Fibroblast of upper back skin (primary cell): ENCODE data around the gene SLC19A3.
A peak's percentile ranks its signal among the peaks of the same experiment; 100 is the strongest.
"Not testable (repeated sequence)": the region's sequence is repeated elsewhere in the genome, so short reads cannot be mapped to it uniquely, and the experiment has no call there.

Source experiments
- DNase-seq: peaks from one replicate; pipeline ENCODE4 v3.0.0-alpha.2; 2013

The SLC19A3 gene

DNA sequence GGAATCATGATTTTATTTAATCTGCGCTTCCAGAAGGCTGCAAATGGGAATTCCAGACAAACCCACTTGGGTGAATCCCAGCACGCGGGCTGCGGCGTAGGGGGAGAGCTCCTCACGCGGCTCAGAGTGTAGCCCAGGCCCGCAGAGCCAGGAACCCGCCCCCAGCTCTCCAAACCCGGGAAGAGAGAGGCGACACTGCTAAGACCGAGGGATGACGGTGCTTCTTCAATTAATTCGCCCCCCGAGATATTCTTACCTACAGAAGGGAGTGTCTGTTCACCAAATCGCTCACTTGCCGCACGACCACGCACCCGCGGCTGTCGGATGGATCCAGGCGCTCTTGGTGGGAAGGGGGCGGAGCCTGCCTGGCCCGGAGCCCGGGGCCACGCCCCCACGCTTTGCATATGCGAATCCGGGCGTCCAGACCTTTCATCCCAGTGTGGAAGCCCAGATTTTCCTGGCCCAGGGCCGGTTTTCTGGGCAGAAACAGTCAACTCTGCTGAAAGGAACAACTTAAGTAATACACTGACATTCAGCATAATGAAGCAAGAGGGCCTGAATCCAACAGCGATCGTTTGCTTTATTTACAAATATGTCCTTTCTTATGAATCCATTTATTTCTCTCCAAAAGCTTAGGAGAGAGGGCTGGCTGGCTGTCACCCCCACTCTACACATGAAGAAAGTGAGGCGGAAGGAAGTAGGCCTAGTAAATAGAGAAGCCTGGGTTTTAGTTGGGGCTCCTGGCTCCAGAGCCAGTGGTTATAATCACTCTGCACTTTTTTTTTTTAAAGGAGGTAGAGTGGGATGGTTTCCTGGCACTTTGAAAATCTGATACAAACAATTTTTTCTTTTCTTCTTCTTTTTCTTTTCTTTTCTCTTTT, at the start of gene SLC19A3:
Gene SLC19A3, minus strand, starts transcription at position 342 of the 881 bp plus-strand sequence. CDS start 15,710 bp downstream, outside the sequence.
- DNase-seq = peak; percentile 75

DNA sequence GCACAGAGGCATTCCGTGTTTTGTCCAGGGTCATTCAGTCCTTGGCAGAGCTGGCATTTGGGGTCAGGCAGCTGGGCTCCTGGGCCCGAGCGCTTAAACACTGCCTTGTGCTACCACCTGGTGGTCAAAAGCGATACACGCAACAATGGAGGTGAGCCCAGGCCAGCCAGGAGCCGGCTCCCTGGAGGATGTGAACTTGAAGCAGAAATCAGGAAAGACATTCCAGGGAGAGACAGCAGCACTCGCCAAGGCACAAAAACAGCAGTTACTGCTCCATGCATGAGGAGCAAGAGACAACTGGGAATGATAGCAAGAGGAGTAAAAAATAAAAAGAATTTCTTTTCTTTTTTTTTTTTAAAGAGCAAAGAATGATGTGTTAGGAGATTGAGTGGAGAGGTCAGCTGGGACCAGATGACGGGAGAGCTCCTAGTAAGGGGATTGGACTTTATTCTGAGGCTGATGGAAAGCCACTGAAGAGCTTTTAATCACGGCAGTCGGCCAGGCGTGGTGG, 48.6 kb upstream of the SLC19A3 start:
- DNase-seq = peak; percentile 72

DNA sequence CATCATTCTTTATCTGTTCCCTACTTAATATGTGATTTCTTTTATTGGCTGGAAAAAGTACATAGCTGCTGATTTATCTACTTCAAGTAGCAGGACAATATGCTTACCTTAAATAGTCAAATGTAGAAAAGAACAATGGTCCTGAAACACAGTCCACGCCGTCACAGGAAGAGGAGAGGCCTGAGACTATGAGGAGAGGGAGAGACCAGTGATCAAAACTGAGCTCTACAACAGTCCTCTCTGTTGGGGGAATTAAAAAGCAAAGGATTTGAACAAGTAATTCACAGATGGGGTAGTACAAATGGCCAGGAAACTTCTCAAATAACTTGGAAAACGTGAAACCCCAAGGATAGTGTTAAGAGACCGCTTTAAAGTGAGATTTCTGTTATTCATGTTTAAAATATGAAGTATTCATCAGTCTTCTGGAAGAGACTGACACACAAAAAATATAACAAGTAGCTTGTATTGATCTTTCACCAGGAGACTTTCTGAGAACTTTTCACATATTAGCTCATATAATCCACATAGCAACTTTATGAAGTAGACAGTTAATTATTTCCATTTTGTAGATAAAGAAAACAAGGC, 48.1 kb upstream of the SLC19A3 start:
- DNase-seq = no peak

DNA sequence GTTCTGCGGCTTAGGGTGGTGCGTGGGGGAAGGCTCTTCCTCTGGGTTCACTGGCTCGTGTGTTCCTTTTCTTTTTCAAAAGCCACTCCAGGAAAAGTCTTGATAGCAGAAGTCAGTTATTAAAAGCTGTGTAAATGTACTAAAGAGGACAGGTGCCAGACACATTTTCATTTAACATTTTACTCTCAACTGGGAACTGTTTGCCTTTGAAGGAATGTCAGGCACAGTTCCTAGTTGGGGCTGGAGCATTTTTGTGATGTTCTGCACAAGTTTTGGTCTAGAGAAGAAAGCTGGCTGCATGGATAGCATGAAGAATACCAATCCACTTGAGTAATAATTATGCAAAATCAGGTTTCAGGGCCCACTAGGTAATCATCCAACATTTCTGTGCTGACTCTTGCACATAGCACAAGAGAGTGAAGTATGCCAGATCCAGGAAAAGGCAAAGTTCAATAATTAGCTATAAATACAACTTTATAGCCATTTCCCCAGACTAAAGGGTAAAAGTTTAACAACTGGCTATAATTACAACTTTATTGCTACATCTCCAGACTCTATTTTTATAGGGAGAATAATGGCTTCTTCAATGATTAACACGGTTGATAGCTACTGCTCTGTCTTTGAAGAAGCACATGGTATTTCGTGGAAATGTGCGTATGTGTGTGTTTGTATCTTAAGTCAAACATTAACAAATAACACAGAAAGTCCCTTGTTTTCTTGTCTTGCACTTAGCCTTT, 44.1 kb upstream of the SLC19A3 start:
- DNase-seq = no peak

DNA sequence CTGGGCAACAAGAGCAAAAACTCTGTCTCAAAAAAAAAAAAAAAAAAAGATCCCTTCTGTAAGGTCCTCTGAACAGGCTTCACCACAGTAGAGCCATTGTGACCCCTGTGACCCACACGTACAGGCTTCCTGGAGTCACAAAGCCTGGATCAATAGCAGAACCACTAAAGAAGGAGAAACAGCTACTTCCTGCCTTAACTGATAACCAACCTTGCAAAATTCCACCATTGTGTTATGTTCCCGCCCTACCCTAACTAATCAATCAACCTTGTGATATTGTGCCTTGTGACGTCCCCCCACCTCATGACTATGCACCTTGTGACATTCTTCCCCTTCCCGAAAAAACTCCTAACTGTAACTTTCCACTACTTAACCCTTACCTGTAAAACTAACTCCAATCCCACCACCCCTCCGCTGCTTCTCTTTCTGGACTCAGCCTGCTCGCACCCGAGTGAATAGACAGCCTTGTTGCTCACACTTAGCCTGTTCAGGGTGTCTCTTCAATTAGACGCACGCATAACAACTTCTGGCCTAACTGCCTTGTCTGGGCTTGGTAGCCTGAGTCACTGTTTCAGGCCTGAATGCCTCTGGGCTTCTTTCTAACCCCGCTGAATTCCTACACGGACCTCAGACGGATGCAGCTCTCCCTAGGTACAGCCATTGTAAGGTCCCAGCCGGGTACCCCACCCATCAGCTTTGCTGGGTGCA, 41.7 kb upstream of the SLC19A3 start:
- DNase-seq = no peak

DNA sequence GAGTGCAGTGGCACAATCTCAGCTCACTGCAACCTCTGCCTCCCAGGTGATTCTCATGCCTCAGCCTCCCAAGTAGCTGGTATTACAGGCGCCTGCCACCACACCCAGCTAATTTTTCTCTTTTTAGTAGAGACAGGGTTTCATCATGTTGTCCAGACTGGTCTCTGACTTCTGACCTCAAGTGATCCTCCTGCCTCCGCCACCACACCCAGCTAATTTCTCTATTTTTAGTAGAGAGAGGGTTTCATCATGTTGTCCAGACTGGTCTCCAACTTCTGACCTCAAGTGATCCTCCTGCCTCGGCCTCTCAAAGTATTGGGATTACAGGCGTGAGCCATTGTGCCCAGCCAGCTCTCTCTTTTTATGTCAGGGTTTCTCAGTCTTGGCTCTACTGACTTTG, 38.4 kb upstream of the SLC19A3 start:
- not testable (repeated sequence) for DNase-seq

DNA sequence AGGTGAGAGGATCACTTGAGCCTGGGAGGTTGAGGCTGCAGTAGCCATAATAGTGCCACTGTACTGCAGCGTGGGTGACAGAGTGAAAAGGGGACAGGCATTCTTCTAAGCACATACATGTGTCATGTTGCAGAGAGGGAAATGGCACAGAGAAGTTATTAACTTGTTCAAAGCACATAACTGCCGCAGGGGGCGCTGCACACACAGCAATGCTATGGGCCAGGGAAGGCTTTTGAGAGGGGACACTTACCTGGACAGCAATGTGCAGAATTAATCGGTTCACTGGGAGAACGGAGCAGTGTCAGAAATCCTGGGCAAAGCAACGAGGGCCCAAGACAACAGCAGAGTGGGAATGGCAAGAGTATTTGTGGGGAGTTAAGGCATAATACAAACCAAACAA, 30.3 kb upstream of the SLC19A3 start:
- DNase-seq = no peak

DNA sequence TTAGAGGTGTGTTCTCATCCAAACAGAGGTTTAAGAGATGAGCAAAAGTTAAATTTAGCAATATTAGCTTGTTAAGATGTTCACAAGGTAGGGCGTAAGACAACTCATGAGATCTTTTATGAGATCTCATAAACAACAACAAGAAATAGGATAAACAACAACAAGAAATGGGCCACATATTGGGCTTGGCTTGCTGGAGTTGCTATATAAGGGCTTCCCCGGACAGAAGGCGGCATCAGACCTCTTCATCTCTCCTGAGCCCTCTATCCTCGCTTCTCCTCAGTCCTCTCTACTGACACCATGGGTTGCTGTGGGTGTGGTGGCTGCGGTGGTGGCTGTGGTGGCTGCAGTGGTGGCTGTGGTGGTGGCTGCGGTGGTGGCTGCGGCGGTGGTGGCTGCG, 27.8 kb upstream of the SLC19A3 start, which contains the start of gene SCYGR8:
Gene SCYGR8, plus strand, starts transcription at position 301 of the 400 bp plus-strand sequence. Its CDS starts 0 bp downstream, at position 301.
- no peak for DNase-seq

DNA sequence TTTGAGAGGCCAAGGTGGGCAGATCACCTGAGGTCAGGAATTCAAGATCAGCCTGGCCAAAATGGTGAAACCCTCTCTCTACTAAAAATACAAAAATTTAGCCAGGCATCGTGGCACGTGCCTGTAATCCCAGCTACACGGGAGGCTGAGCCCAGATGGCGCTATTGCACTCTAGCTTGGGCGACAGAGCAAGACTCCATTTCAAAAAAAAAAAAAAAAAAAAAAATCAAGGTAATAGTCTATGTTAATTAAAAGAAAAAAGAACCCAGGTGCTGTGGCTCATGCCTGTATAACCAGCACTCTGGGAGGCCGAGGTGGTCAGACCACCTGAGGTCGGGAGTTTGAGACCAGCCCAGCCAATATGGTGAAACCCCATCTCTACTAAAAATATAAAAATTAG, 22.9 kb upstream of the SLC19A3 start:
- not testable (repeated sequence) for DNase-seq

DNA sequence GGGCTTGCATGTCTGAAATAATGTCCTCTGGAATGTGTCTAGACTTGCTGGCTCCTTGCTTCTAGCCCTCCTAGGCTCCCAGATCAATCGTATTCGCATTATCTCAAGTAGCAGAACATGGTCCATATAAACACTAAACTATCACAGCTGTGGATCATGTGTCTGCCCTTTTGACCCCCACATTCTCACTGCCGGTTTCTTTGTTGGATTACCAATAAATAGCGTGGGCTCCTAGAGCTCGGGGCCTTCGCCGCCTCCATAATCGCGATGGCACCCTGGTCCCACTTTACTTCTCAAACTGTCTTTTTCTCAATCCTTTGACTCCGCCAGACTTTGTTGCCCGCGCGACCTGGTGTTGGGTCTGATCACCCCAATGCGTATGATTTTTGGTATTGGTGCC, 21.5 kb upstream of the SLC19A3 start:
- DNase-seq = no peak

DNA sequence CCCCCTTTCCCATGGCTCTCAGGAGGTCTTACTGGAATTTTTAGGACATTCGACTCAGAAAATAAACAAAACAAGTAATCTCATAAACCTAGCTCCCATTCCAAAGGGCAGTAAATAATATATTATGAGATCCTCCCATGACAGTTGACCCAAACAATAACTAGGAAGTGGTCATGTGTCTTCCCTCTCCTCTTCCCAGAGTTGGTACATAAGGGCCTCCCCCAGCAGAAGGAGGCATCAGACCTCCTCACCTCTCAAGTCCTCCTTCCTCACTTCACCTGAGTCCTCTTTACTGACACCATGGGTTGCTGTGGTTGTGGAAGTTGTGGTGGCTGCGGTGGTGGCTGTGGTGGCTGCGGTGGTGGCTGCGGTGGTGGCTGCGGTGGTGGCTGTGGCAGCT, 10.2 kb upstream of the SLC19A3 start, which contains the start of gene SCYGR7:
Gene SCYGR7, plus strand, starts transcription at position 301 of the 400 bp plus-strand sequence. Its CDS starts 0 bp downstream, at position 301.
- no peak for DNase-seq

DNA sequence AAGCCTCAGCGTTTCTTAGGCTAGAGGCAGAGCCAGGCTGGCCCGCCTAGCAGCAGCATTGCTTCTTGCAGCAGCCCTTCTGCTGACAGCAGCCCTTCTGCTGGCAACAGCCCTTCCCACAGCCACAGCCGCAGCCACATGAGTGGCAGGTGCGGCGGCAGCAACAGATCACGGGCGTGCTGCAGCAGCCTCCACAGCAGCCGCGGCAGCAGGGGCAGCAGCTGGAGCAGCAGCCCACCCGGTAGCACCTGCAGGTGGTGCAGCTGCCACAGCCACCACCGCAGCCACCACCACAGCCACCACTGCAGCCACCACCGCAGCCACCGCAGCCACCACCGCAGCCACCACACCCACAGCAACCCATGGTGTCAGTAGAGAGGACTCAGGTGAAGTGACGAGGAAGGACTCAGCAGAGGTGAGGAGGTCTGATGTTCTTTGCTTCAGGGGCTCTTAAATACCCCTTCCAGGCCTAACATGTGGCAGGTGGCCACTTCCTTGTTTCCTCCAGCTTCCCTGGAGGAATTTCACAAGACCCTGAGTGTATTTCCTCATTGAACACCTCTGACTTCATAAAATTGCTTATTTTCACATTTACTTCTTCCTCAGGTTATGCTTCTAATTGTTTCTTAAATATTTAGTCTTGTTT, 6.7 kb upstream of the SLC19A3 start, which contains the start of gene SCYGR6:
Gene SCYGR6, minus strand, starts transcription at position 364 of the 646 bp plus-strand sequence. Its CDS starts 0 bp downstream, at position 364.
- DNase-seq = no peak

DNA sequence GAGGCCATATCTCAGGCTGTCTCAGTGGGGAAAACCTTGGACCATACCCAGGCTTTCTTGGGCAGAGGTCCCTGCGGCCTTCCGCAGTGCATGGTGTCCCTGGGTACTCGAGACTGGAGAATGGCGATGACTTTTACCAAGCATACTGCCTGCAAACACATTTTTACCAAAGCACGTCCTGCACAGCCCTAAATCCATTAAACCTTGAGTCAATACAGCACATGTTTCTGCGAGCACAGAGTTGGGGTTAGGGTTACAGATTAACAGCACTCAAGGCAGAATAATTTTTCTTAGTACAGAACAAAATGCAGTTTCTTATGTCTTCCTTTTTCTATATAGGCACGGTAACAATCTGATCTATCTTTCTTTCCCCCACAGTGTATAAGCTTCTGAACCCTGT, 5.0 kb upstream of the SLC19A3 start:
- DNase-seq = not testable (repeated sequence)

DNA sequence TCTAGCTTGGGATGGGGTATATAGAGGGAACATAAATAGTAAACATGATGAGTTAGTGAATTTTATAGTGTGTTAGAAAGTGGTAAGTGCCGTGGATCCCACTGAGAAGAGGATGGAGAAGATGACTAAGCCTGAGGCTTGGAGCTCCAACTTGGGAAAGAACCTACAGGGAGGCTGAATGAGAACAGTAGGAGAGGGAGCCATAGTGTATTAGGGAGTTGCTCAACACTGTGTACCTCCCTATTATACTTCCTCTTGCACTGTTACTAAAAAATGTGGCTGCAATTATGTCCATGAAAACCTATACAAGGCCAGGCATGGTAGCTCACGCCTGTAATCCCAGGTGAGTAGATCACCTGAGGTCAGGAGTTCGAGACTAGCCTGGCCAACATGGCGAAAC, 2.9 kb upstream of the SLC19A3 start:
- DNase-seq = no peak

DNA sequence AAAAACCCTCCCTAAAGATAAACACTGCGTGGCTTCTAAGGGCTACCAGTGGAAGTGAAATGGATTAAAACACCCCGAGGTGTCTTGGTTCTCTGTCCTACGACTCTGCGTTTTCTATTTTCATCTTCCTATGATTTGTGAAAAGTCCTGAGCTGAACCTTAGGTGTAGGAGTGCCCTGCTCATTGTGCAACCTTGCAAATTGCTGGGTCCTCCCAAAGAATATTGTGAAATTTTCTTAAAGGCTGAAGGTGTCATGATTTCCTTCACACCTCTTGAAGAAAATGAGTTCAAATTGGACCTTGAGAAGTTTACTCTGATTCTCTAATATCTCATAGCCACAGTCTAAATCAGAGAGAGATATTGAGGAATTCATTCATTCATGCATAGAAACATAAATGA, 1.8 kb upstream of the SLC19A3 start:
- DNase-seq = no peak

DNA sequence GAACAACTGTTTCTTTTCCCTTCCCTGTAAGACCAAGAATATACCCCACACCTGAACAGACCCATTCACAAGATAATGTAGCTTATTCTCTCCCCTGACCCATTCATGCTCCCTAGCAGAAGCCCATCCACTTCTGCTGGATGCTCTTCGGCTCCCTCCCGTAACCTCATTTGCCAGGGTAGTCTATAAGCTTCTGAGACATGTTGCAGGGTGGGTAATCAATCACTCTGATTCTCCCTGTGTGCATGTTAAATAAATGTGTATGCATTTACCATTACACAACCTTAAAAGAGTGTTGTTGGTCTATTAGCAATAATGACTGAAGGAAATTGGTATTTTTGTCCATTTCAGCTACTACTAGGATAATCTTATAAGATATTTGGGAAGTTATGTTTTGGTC, 1.3 kb downstream of the SLC19A3 start:
- no peak for DNase-seq

DNA sequence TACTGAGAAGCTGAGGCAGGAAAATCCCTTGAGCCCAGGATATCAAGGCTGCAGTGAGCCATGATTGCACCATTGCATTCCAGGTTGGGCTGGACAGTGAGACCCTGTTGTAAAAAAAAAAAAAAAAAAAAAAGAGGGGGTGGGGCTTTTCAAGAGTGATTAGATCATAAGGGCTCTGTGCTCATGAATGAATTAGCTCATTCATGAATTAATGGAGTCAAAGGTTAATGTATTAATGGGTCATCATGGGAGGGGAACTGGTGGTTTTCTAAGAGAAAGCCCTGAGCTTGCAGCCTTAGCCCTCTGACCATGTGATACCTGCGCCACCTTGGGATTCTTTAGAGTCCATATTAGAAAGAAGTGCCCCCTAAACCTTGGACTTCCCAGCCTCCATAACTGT, 4.5 kb downstream of the SLC19A3 start:
- no peak for DNase-seq

DNA sequence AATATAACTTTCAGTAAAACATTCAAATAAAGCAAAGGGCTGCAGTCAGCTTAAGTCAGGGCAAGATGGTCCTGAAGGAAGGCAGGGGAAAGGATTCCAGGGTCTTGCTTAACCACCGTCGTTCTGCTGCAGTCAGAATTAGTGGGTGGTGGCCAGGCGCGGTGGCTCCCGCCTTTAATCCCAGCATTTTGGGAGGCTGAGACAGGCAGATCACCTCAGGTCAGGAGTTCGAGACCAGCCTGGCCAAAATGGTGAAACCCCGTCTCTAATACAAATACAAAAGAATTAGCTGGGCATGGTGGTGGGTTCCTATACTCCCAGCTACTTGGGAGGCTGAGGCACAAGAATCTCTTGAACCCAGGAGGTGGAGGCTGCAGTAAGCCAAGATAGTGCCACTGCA, 6.8 kb downstream of the SLC19A3 start:
- DNase-seq = no peak

DNA sequence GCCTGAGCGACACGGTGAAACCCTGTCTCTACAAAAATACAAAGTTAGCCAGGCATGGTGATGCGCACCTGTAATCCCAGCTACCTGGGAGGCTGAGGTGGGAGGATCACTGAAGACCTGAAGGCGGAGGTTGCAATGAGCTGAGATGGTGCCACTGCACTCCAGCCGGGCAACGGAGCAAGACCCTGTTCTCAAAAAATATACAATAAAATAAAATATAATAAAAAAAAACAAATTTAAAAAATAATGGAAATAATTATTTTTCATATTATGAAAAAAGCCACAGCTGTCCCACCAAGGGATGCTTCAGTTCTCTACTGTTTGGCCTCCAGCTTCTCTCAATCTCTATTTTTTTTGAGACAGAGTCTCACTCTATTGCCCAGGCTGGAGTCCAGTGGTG, 10.4 kb downstream of the SLC19A3 start:
- no peak for DNase-seq

DNA sequence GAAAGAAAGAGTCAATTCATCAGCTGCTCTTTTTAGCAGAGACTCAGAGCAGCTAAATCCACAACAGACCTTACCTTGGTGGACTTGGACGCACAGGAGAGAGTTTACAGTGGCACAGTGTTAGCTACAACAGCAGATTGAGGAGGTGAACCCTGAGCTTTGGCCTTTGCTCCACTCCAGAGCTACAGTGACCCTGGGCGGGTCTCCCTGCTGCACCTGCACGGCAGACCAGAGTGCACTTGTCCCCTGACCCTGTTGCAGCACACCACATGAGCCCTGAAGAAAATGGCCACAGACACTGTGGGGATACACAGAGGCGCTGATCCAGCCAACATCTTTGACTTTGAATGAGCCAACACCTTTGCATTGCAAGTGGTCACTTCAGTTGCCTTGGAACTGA, 11.0 kb downstream of the SLC19A3 start:
- DNase-seq = no peak

DNA sequence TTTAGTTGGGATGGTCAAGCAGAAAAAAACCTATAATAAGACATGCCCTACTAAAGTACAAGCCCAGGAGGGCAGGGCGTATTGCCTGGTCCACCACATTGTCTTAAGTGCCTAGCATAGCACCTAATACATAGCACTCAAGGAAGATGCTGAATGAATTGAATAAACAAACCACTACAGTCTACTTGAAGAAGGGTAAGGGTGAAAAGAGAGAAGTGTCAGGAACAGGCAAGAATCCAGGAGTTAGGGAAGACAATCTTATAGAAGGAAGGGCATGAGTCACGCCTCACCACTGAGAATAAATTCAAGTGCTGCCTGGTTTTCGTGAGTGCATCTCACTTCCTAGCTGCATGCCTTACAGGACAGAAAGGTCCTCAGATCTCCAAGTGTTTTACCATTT, 13.9 kb downstream of the SLC19A3 start:
- DNase-seq = no peak

DNA sequence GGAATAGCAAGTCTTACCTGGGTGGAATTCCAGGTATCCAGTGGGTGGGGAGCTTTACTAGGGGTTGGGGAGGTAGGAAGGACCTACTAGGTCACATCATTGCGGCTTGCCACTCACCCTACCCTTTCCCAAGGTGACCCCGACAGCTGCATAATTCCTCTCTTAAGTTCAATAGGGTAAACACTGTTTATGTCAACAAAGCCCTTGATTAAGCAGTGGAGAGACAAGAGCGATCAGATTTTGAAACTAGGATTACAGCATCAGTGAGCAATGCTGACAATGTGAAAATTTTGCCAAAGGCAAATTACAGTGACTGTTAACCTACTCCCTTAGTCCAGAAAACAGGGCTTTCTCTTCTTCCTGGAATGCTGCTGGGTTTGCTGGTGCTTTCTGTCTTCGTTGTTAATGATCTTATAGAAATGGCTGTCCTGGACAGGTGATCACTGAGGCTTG, 14.5 kb downstream of the SLC19A3 start:
- DNase-seq = no peak
